Endometrium (tissue), 2 donors: Measurements from ENCODE around the gene REST.
A peak's percentile ranks its signal among the peaks of the same experiment; 100 is the strongest.
"Not testable (repeated sequence)": the region's sequence is repeated elsewhere in the genome, so short reads cannot be mapped to it uniquely, and the experiment has no call there.

Source experiments
- FAIRE-seq: peaks from 2 replicates; lab custom pipeline; 2012; peaks lifted over from hg19 to GRCh38; lab: Jason Lieb, UNC
- donor health status: control.
- donor health status: control.

The REST gene, protein sequence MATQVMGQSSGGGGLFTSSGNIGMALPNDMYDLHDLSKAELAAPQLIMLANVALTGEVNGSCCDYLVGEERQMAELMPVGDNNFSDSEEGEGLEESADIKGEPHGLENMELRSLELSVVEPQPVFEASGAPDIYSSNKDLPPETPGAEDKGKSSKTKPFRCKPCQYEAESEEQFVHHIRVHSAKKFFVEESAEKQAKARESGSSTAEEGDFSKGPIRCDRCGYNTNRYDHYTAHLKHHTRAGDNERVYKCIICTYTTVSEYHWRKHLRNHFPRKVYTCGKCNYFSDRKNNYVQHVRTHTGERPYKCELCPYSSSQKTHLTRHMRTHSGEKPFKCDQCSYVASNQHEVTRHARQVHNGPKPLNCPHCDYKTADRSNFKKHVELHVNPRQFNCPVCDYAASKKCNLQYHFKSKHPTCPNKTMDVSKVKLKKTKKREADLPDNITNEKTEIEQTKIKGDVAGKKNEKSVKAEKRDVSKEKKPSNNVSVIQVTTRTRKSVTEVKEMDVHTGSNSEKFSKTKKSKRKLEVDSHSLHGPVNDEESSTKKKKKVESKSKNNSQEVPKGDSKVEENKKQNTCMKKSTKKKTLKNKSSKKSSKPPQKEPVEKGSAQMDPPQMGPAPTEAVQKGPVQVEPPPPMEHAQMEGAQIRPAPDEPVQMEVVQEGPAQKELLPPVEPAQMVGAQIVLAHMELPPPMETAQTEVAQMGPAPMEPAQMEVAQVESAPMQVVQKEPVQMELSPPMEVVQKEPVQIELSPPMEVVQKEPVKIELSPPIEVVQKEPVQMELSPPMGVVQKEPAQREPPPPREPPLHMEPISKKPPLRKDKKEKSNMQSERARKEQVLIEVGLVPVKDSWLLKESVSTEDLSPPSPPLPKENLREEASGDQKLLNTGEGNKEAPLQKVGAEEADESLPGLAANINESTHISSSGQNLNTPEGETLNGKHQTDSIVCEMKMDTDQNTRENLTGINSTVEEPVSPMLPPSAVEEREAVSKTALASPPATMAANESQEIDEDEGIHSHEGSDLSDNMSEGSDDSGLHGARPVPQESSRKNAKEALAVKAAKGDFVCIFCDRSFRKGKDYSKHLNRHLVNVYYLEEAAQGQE

DNA sequence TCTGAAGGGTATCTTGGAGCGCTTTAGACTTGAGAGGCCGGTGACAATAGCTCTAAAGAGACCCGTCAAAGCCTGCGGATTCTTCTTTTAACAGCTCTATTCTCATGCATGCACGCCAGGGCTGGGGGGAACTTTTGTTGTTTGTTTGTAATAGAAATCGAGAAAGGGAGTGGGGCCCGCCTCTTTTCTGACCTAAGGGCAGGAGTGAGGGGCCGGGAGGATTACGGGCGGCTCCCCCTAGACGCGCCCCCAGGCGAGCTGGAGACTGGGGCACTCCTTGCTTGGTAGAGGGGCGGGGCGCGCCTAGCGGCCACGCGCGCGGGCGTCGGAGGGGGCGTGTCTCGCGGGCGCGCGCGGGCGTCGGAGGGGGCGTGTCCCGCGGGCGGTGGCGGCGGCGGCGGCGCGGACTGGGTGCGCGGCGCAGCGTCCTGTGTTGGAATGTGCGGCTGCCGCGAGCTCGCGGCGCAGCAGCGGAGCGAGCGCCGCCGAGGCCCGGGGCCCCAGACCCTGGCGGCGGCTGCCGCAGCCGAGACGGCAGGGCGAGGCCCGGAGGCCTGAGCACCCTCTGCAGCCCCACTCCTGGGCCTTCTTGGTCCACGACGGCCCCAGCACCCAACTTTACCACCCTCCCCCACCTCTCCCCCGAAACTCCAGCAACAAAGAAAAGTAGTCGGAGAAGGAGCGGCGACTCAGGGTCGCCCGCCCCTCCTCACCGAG lies at the start of gene REST:
TSS of gene REST (plus strand) at position 412 of the 717 bp plus-strand sequence. CDS start 2,739 bp downstream, outside the sequence.
- FAIRE-seq = no peak

DNA sequence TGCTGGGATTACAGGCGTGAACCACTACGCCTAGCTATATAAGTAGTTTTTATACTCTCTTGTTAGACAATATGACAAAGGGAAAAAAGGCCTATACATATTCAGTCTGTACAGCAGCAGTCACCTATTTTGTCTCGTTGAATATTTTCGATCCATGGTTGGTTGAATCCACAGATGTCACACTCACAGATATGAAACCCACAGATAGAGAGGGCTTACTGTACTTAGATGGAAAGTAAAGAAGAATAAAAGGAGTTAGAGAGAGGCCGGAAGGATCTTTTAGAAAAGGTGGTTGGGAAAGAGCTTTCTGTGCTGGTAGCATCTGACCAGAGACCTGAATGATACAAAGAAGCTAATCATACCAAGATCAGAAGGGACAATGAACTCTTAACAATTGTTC lies 47.9 kb upstream of the REST start:
- no peak for FAIRE-seq

DNA sequence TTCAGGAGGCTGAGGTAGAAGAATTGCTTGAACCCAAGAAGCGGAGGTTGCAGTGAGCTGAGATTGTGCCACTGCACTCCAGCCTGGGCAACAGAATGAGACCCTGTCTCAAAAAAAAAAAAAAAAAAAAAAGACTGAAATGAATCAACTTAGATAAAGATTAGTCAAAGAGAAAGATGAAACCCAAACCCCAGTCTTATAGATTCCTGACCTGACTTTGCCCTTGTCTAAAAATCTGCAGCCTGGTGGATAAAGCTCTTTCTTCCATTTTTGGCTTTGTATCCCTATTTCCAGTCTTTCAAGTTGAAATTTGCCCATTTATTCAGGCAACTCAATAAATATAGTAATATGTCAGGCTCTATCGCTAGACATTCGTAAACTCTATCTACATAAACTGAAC lies 46.9 kb upstream of the REST start:
- FAIRE-seq = no peak

GRCh38 chr4:56861360-56861759 lies 46.3 kb upstream of the REST start:
- FAIRE-seq = no peak

GRCh38 chr4:56863441-56864139 lies 44.1 kb upstream of the REST start:
- FAIRE-seq = no peak

GRCh38 chr4:56870946-56871345 lies 36.8 kb upstream of the REST start:
- FAIRE-seq = peak; percentile 33

- no peak for FAIRE-seq
Measured at GRCh38 chr4:56871371-56871866, 36.3 kb upstream of the REST start.

DNA sequence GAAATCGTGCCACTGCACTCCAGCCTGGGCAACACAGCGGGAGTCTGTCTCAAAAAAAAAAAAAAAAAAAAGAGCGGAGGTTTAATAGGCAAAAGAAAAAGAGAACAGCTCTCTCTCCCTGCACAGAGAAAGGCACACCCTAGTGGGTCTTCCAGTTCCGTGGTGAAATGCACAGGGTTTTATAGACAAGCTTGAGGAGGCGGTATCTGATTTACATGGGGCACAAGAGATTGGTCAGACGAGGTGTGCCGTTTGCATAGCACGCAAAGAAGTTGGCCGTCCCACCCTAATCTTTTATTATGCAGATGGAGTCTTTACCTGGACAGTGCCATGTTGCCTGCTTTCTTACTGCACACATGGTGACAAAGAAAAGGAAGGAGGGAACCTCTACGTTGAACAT lies 33.5 kb upstream of the REST start:
- no peak for FAIRE-seq

GRCh38 chr4:56874923-56875322 lies 32.8 kb upstream of the REST start:
- FAIRE-seq = no peak

- FAIRE-seq = no peak
Measured at GRCh38 chr4:56876264-56876663, 31.4 kb upstream of the REST start.

- FAIRE-seq = no peak
Measured at GRCh38 chr4:56879996-56880395, 27.7 kb upstream of the REST start.

- FAIRE-seq = no peak
Measured at GRCh38 chr4:56880572-56880971, 27.1 kb upstream of the REST start.

DNA sequence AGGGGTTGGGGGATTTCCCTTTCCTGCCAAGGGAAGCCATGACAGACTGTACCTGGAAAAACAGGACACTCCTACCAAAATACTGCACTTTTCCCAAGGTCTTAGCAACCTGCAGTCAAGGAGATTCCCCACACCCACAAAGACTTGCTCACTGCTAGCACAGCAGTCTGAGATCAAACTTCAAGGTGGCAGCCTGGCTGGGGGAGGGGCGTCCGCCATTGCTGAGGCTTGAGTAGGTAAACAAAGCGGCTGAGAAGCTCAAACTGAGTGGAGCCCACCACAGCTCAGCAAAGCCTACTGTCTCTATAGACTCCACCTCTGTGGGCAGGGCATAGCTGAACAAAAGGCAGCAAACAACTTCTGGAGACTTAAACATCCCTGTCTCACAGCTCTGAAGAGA lies 23.2 kb upstream of the REST start:
- not testable (repeated sequence) for FAIRE-seq

DNA sequence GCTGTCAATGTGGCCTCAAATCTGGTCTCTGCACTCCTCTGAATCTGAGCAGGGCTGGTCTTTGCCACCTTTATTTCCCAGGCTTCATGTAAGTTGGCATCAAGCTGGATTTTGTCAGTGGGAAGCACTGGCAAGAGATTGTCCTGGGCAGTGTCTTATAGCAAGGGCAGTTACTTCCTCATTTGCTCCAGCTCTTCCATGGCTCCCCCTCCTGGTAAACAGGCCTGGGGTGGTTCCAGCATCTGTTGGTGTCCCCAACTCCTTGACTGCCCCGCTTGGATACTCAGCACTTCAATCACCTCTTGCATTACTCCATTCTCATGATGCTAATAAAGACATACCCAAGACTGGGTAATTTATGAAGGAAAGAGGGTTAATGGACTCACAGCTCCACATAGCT lies 15.0 kb upstream of the REST start:
- FAIRE-seq = no peak

DNA sequence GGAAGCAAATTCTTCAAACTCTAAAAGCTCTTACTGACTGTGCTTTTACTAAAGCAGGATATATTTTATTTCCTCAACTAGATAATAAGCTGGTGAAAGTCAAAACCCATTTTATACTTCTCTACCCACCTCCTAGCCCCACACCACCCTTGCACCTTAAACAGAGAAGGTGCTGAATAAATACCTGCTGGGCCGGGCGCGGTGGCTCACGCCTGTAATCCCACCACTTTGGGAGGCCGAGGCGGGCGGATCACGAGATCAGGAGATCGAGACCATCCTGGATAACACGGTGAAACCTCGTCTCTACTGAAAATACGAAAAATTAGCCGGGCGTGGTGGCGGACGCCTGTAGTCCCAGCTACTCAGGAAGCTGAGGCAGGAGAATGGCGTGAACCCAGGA lies 9.9 kb upstream of the REST start:
- FAIRE-seq = not testable (repeated sequence)

- FAIRE-seq = not testable (repeated sequence)
Measured at GRCh38 chr4:56900186-56900585, 7.5 kb upstream of the REST start.

- no peak for FAIRE-seq
Measured at GRCh38 chr4:56902703-56903102, 5.0 kb upstream of the REST start.

DNA sequence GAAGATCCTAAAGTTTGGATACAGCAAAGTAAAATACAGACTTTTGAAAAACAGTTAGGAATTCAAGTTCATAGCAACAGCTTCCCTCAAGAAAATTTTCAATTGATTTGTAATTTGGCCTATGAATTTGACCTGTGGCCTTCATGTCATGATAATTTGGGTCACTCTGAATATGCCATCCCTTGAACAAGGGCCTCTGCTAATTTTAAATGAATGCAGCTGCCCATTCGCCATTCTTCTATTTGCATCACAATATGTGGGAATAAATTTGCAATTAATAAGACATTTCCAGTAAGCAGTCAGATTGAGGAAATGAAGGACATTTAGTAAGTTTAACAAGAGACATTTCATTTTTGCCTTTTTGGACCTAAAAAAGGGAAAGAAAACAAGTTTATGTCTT lies 1.9 kb upstream of the REST start:
- no peak for FAIRE-seq

GRCh38 chr4:56906489-56907393 lies 959 bp upstream of the REST start:
- no peak for FAIRE-seq
